Fibroblast of upper back skin (primary cell): ENCODE data around the gene GEMIN2.
A peak's percentile ranks its signal among the peaks of the same experiment; 100 is the strongest.
"Not testable (repeated sequence)": the region's sequence is repeated elsewhere in the genome, so short reads cannot be mapped to it uniquely, and the experiment has no call there.

Source experiments
- DNase-seq: peaks from one replicate; pipeline ENCODE4 v3.0.0-alpha.2; 2013

Gene GEMIN2, protein sequence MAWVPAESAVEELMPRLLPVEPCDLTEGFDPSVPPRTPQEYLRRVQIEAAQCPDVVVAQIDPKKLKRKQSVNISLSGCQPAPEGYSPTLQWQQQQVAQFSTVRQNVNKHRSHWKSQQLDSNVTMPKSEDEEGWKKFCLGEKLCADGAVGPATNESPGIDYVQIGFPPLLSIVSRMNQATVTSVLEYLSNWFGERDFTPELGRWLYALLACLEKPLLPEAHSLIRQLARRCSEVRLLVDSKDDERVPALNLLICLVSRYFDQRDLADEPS

DNA sequence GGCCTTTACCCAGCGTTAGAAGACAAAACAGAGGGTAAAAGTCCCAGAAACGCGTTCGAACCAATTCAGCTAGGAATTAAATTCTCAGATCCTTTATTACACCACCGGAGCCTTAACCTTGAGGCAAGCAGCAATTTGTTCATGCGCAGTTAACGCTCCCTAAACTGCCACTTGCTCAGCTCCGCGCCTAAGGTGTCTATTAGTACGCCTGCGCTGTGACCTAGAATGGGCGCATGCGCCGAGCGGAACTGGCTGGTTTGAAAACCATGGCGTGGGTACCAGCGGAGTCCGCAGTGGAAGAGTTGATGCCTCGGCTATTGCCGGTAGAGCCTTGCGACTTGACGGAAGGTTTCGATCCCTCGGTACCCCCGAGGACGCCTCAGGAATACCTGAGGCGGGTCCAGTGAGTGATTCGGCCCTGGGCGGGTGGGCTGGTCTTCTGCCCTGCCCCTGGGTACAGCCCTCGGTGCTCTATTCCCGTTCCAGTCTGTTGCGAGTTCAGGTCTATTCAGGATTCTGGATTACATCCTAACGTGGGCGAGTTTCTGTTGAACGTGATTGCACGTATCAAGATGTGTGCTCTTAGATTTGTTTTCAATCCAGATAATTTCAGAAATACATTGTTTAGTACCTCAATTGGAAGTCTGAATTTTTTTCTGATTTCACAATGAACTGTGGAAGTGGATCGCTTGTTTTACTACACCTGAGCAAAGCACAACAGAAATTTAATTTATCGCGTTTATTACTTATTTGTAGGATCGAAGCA is at the start of gene GEMIN2:
Gene GEMIN2, plus strand, starts transcription at position 251 of the 766 bp plus-strand sequence. Its CDS starts 16 bp downstream, at position 267.
- peak; percentile 95 for DNase-seq

DNA sequence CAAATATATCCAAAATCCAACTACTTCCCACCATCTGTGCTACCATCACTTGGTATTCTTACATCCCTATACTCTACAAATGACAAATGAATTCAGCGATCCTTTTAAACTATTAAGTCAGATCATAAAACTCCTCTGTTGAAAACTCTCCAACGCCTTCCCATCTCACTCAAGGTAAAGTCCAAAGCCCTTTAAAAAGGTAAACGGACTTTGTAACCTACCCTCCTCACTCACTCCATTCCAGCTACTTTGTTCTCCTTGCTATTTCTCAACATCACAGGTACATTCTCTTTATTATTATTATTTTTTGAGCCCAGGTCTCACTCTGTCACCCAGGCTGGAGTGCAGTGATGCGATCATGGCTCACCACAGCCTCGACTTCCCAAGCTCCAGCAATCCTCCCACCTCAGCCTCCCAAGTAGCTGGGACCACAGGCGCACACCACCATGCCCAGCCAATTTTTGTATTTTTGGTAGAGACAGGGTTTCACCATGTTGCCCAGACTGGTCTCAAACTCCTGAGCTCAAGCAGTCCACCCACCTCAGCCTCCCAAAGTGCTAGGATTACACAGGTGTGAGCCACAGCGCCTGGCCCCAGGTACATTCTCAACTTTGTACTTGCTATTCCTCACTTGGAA is 44.8 kb upstream of the GEMIN2 start:
- DNase-seq = not testable (repeated sequence)

DNA sequence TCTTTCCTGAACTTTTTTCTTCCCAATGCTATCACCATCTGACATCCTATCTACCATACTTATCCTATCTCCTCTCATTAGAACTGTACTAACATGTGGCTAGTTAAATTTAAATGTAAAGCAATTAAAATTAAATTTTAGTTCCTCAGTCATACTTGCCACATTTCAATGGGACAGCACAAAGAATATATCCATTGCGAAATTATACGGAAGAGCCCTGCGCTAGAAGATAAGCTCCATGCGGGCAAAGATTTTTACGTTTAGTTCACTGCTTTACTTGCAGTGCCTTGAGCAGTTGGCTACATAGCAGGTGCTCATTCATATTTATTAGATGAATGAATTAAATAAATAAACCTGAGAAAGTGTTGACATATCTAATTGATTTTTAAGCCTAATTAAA is 44.2 kb upstream of the GEMIN2 start:
- DNase-seq = no peak

DNA sequence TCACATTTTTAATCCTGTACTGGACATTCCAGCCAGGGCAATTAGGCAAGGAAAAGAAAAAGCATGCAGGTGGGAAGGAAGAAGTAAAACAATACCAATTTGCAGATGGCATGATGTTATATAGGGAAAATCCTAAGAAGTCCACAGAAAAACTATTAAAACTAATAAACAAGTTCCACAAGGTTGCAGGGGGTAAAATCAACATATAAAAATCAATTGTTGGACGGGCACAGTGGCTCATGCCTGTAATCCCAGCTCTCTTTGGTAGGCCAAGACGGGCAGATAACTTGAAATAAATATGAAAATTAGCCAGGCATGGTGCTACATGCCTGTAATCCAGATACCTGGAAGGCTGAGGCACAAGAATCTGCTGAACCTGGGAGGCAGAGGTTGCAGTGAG is 43.0 kb upstream of the GEMIN2 start:
- no peak for DNase-seq

DNA sequence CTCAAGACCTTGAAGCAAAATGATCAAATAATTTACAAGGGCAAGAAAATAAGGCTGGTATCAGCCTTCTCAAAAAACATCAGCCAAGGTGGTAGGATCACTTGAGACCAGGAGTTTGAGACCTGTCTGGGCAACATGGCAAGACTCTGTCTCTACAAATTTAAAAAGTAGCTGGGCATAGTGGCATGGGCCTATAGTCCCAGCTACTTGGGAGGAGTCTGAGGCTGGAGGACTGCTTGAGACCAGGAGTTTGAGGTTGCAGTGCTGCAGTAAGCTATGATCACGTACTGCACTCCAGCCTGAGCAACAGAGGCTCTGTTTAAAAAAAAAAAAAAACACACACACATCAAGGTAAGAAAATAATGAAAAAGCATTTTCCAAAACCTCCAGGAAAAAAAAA is 33.2 kb upstream of the GEMIN2 start:
- no peak for DNase-seq

DNA sequence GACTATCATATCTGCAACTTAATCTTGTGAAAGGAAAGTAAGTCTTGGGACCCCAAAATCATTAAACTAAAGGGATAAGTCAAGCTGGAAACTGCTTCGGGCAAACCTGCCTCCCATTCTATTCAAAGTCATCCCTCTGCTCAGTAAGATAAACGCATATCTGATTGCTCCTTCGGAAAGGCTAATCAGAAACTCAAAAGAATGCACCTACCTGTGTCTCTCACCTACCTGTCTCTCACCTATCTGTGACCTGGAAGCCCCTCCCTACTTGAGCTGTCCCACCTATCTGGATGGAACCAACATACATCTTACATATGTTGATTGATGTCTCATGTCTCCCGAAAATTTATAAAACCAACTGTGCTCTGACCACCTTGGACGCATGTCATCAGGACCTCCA is 31.0 kb upstream of the GEMIN2 start:
- DNase-seq = no peak

DNA sequence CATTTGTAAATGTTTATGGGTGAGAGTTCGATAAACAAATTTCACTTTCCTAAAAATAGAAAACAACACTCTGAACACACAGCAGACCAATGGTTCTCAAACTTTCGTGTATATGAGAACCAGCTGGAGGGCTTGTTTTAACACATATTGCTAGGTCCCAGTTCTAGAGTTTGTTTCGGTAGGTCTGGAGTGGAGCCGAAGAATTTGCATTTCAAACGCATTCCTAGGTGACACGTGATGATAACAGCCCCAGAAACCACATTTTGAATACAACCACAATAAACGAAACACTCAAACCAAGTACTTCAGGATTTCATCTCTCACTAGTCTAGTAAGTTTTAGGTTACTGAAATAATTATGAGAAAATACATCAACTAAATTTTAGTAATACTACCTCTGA is 28.2 kb upstream of the GEMIN2 start:
- DNase-seq = peak; percentile 21

DNA sequence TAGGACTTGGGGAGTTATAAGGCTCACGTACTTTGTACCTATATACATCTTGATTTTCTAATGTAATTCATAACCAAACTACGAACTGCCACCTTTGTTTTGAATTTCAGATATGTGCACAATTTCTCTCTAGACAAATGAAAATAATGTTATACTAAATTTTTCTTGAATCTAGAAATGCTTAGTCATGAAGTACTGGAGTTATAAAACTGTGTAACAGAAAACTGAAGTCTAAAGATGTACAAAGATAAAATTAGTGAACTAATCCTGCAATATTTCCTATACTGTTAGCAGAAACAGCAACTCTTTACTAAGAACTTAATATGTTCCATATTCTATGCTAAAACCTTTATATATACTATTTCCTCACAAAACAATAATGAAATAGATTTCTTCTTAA is 26.6 kb upstream of the GEMIN2 start:
- no peak for DNase-seq

DNA sequence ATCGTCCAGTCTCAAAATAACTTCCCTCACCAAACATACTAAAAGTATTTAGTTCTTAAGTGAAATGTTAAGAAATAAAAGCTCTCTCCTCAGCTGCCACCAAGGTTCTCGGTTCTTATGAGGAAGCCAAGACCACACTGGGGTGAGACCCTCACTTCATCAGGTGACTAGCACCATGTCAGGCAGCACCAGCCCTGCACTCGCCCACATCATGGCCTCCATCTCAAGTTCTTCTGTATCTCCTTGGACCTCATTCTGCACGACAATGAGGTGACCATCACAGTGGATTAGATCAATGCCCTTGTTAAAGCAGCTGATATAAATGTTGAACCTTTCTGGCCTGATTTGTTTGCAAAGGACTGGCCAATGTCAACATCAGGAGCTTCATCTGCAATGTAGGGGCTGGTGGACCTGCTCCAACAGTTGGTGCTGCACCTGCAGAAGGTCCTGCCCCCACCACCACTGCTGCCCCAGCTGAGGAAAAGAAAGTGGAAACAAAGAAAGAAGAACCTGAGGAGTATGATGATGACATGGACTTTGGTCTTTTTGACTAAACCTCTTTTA is 23.5 kb upstream of the GEMIN2 start:
- DNase-seq = no peak

DNA sequence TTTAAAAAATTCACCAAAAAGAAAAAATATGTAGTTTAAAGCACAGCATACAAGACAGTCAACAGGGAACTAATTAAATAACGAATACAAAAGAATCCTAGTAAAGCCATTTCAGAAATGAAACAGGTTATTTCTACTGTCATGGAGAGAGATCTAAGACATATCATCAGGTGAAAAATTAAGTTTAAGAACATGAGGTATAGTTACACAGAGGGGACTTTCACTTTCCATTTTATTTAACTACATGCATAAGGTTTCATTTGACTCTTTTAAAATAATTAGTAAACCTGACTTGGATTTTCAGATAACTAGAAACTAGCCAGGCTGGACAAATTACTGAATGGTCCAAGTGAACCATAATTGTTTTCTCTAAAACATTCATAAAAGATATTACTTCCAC is 22.4 kb upstream of the GEMIN2 start:
- DNase-seq = no peak

DNA sequence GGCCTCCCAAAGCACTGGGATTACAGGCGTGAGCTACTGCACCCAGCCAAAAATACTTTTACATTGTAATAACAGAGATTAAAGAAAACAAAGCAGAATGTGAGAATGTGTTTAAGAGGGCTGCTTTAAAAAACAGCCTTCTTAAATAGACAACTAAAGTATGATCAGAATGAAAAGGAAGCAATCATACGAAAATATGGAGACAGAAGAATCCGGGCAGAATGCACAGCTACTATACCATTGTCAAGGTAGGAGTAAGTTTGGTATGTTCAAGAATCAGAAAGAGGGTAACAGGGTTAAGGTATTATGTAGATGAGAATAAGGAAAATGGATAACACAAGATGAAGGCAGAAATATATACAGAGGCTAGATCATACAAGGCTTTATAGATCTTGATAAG is 19.6 kb upstream of the GEMIN2 start:
- DNase-seq = no peak

DNA sequence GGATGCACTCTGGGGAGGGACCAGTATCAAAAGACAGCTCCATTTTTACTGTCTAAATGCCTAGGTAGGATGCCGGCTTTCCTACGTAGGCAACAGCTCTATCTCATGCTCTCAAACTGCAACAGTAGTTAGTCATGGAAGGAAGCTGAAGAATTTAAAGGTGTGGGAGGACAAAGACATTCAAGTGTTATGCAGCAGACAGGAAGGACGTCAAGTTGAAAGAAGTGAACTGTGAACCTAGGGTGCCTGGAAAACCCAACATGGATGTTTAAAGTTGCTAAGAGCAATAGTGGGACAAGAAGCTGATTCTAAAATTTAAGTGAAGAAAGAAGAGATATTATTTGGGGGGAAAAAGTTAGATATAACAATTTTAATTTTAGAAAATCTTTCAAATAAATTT is 17.0 kb upstream of the GEMIN2 start:
- DNase-seq = no peak

DNA sequence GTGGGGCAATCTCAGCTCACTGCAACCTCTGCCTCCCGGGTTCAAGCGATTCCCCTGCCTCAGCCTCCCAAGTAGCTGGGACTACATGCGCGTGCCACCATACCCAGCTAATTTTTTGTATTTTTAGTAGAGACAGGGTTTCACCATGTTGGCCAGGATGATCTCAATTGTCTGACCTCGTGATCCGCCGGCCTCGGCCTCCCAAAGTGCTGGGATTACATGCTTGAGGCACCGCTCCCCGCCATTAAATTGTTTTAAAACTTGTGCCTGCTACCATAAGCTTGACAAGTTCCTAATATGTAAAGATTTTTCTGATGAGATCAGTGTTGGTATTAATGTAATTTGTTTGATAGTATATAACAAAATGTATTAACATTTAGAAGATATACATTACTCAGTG is 14.9 kb upstream of the GEMIN2 start:
- not testable (repeated sequence) for DNase-seq

DNA sequence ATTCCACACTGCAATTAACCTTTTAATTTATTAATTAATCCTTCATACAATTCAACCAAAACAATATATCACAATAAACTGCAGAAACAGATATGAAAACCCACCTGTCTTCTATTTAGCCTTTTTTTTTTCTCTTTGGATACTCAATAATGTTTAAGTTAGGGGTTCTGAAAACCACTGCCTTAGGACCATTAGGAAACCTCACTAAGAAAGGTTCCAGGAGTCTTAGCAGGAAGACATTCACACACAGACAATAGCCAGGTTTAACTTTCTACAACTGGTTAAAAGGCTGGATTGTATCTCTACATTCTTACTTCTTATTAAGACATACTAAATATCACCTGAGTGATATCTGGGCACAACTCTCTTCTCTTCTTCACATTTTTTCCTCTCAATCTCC is 14.4 kb upstream of the GEMIN2 start:
- DNase-seq = no peak

DNA sequence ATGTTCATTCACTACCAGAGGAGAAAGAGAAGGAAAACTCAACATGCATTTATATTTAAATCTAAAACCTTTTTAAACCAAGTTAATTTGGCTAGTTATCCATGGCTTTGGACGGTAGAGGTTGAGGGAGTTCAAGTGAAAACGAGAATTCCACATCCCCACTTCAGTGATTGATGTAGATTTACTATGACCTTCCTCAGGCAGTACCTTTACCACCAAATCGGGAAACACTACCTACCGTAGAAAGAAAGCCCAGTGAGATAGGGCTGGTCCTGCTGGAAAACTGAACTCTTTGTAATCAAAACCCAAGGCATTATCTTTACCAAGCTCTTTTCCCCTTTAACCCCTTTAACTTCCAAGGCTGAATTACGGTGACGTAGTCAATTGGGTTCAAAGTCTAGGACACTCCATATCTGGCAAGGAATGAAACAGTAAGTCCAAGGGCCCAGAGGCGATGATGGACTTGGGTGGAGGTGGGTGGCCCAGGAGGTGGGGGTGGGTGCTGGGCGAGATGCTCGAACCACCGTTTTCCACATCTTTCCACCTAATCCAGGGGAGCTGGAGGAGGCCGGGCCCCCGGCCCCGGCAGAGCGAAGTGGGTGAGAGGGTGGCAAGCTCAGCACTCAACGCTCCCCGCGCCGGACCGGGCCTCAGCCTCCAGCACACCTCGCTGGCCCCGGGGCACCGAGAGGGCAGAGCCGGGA is 11.7 kb upstream of the GEMIN2 start:
- peak; percentile 39 for DNase-seq

DNA sequence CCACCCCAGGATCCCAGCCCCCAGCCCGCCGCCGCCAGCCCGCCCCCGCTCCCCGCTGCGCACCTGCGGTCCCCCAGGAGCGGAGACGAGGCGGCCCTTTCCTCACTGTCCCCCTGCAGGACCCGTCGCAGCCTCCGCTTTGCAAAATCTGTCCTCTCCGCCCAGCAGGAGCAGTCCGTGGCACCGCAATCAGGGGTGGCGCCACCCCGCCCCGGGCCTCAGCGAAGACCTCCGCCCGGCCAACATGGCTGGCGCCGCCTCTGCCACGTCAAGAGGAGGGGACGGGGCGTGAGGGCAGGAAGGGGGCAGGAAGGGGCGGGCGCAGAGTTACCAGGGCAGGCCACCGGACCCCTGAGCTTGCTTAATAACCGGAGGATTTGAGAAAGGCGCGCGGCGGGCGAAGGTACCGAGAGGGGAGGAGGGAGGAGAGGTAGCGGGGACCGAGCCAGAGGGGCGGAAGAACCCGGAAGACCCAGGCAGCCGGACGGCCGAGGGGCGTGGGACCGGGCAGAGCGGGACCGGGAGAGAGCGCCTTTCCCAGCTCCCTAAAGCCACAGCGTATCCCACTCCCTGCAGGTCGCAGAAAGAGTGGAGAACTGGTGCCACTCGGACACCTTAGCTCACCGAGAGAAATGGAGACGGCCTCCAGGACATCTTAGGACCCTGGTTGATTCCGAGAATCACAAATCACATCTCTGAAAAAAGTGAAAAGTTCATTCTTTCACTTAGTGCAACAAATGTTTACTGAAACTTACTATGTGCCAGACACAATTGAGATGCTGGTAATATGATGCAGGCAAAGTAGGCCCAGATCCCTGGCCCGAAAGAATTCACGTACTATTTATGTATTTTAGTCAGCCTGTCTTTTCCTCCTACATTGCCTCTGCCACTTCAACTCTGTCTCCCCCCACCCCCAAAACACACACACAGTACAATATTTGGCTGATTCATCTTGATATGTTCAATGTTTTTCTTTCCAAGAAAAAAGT is 10.9 kb upstream of the GEMIN2 start, which contains the start of gene SEC23A:
Gene SEC23A, minus strand, starts transcription at position 267 of the 989 bp plus-strand sequence. CDS start 7,117 bp downstream, outside the sequence.
- peak; percentile 88 for DNase-seq

DNA sequence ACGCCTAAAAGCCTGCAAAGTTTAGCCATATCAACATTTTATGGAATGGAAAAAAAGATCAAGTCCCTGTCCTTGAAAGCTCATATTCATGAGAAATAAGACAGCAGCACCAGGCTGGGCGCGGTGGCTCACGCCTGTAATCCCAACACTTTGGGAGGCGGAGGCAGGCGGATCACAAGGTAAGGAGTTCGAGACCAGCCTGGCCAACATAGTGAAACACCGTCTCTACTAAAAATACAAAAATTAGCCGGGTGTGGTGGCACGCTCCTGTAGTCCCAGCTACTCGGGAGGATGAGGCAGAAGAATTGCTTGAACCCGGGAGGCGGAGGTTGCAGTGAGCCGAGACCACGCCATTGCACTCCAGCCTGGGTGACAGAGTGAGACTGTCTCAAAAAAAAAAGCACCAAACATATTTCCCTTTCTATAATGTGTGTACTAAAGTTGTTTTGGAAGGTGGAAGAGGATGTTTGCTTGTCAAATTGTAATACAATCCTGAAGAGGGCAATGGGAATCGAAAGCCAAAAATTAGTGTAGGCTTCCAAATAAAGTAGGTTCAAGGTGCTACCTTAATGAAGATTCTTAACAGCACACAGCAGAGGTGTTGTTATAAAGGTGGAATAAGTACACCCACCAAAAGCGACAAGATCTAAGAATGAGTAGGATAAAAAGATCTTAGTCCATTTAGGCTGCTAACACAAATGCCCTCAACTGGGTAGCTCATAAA is 9.9 kb upstream of the GEMIN2 start:
- not testable (repeated sequence) for DNase-seq

DNA sequence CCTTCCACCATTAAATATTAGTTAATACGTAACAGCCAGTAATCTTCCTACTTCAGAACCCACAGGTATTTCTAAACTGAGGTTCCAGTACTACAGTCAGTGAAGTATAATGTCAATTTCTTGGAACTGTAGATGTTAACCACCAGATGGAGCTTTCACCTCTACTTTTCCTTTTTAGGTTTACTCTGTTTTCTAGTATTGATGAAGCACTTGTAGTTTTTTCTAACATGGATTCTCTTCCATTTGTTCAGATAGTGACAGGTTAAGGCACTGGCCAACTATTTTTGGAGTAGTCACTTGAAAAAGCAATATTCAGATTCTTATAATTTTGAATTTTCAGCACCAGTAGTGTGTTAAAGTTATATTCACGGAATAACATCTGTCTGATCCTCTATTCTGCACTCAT is 6.5 kb upstream of the GEMIN2 start:
- peak; percentile 42 for DNase-seq

DNA sequence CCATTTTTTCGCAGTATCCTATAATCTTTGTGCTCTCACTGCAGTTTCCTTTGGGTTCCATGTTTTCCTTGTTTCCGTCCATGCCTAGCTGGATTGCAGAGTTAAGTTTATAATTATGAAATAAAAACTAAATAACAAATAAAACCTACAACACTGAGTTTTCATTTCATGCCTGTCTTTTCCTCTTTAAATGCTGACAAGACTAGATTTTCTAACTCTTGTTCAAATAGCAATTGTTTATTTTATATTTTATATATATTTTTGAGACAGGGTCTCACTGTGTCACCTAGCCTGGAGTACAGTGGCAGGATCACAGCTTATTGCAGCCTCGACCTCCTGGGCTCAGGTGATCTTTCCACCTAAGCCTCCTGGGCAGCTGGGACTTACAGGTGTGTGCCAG is 5.3 kb upstream of the GEMIN2 start:
- DNase-seq = no peak

DNA sequence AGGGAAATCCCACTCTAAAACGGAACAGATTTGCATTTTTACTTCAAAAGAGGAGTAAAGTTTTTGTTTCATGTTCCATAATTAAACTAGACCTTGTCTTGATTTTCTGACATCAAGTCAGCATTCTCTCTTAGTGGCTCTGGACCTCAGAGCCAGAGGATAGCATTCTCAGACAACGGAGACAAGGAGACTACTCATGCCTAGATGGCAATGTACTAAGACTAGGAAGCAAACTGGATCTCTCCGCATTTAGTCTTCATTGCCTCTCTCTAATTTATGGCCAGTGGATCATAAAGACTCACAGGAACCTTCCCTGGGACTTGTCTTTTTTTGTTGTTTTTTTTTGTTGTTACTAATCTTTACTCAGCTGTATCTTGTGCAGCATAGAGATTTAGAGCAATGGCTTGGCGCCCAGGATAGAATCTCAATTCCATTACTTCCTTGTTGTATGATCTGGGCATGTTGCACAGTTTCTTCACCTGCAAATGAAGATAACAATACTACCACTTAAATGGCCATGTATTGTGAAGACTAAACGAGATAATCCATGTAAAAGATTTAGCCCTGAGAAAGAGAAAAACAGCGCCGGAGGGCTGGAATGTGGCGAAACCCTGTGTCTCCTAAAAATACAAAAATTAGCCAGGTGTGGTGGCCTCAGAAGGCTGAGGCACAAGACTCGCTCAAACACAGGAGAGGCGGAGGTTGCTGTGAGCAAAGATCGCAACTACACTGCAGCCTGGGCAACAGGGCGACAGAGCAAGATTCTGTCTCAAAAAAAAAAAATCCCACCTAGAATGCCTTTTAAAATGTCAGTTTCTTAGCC is 4.0 kb upstream of the GEMIN2 start:
- DNase-seq = no peak
